ENCODE measurements around the gene NOX3.
"Not testable (repeated sequence)": the region's sequence is repeated elsewhere in the genome, so short reads cannot be mapped to it uniquely, and the experiment has no call there.

Gene NOX3

DNA sequence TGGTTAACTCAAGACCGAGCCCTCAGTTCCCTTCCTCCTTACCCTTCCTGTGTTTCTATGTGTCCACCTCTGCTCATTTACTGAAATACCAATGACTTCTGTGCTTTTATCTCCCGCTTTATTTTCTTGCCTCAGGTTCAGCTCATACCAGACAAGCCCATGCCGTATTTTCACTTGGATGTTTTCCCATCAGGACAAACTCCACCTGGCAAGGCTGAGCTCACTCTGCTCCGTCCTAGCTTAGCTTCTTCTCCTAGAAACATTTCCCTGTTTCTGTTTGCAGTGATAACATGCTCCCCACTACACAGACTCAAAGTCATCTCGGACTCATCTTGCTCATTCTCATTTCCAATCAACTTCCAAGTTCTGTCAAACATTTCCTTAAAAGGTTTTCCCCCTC lies 84.4 kb downstream of the NOX3 start:
- no peak for DNase-seq (ENCODE audit: low spot score)

DNA sequence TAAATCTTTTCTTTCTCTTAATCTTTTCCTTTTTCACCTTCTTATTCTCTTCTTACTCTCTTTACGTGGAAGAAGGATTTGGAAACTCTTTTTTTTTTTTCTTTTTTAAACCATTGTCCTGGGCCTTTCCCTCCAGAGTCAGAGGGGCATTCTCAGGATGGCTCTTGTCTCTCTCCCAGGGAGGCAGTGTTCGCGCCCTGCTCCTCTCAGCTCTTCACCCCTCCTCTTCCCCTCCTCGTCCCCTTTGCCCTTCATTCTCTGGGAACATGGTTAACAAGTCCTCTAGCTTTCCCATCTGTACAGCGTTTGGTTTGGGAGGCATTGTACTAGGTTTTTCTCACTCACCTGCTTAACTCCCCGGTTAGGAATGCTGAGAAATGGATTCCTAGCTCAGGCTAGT lies 89.3 kb downstream of the NOX3 start:
- DNase-seq (ENCODE audit: low spot score) = no peak

DNA sequence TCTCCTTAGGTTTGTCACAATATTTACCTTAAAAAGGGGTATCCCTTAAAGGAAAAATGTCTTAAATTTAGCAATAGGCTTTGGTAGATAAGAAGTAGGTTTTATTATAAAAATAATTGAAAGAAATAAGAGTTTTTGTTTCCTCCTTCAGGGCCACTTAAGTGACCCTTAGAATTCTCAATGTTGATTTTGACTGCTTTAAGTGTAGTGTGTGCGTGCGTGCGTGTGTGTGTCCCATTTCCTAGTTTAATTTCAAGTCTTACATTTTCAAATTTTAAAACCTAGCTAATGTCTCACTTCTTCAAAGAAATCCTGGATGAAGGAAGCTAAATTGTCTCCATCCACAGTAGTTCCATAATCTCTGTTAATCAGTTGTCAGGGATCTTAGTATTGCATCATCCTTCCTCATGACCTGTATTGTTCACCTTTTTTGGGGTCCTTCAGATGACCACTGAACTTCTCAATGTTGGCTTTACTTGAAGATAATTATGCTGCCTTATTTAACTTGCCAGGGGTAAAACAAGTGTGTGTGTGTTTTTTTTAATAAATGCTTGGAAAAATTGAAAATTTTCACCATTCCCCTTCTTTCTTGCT lies 90.7 kb downstream of the NOX3 start:
- DNase-seq (ENCODE audit: low spot score) = no peak

DNA sequence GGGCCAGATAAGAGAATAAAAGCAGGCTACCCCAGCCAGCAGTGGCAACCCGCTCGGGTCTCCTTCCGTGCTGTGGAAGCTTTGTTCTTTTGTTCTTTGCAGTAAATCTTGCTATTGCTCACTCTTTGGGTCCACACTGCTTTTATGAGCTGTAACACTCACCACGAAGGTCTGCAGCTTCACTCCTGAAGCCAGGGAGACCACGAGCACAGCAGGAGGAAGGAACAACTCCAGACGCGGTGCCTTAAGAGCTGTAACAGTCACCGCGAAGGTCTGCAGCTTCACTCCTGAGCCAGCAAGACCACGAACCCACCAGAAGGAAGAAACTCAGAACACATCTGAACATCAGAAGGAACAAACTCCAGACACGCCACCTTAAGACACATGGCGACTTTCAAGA lies 91.6 kb downstream of the NOX3 start:
- not testable (repeated sequence) for DNase-seq (ENCODE audit: low spot score)

DNA sequence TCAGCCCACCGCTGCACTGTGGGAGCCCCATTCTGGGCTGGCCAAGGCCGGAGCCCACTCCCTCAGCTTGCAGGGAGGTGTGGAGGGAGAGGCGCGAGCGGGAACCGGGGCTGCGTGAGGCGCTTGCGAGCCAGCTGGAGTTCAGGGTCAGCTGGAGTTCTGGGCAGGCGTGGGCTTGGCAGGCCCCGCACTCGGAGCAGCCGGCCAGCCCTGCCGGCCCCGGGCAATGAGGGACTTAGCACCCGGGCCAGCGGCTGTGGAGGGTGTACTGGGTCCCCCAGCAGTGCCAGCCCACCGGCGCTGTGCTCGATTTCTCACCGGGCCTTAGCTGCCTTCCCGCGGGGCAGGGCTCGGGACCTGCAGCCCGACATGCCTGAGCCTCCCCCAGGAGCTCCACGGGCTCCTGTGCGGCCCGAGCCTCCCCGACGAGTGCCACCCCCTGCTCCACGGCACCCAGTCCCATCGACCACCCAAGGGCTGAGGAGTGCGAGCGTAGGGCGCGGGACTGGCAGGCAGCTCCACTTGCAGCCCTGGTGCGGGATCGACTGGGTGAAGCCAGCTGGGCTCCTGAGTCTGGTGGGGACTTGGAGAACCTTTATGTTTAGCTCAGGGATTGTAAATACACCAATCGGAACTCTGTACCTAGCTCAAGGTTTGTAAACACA lies 92.5 kb downstream of the NOX3 start:
- DNase-seq (ENCODE audit: low spot score) = not testable (repeated sequence)

DNA sequence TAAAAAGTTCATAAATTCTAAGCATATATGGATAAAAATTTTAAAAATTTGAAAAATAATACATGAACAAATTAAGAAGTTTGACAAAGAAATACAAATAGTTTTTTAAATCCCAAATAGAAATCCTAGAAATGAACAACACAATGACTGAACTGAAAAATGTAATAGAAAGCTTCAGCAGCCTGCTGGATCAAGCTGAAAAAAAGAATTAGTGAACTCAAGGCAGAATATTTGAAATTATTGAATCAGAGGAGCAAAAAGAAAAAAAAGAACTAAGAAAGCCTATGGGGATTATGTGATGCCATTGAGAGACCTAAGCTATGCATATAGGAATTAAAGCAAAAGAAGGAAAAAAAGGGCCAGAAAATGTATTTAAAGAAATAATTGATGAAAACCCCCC lies 101.5 kb downstream of the NOX3 start:
- no peak for DNase-seq (ENCODE audit: low spot score)

DNA sequence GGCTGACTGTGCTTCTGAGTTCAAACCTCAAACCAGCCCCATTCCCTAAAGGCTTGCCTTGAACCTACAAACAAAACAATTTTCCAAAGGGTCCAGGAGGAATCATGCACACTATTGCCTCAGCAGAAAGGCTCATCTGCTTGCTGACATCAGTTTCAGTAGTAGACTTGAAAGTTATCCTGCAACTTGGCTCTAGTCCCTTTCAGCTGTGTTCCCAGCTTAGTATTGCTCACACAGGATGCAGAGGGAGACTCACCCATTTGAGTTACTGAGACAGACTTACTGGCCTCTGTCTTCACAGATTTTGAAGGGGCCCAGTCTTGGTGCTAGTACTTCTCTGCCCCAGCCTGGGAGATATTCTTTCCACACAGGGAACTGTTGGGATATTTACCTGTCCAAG lies 102.8 kb downstream of the NOX3 start:
- DNase-seq (ENCODE audit: low spot score) = no peak

DNA sequence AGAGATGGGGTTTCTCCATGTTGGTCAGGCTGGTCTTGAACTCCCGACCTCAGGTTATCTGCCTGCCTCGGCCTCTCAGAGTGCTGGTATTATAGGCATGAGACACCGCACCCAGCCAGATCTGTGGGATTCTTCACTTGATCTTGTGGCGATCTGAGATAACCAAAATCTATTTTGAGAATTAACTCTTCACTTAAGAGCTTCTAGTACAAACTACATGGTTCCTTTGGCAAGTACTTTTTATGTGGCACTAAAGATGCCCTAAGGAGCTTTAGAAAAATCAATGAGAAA lies 103.6 kb downstream of the NOX3 start:
- DNase-seq (ENCODE audit: low spot score) = no peak

DNA sequence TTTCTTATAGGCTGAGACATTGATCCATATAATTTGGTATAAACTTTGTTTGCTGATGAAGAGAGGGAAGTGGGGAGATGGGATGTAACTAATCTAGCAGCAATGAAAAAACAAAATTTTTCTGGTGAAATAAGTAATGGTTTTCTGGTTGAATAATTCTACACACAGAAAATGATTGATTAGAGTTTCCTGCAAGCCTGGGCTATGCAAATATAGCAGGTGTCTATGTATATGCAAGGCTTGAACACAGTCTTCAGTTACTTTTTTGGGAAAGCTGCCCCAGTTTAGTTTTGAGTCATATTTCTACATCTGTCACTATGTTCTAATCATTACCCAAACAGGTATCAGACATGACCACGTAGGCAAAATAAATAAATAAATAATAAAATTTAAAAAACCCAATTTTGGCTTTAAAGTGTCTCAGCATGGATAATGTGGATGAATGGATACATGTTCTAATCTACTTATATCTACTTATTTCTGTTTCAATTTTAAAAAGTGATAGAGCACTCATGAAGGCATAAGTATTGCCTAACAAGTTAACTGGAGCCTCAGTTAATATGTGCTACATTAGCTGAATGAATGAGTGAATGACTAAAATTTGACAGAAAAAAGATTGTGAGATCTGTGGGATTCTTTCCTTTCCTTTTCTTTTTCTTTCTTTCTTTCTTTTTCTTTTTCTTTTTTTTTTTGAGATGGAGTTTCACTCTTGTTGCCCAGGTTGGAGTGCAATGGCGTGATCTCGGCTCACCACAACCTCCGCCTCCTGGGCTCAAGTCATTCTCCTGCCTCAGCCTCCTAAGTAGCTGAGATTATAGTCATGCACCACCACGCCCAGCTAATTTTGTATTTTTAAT lies 104.1 kb downstream of the NOX3 start:
- DNase-seq (ENCODE audit: low spot score) = no peak

DNA sequence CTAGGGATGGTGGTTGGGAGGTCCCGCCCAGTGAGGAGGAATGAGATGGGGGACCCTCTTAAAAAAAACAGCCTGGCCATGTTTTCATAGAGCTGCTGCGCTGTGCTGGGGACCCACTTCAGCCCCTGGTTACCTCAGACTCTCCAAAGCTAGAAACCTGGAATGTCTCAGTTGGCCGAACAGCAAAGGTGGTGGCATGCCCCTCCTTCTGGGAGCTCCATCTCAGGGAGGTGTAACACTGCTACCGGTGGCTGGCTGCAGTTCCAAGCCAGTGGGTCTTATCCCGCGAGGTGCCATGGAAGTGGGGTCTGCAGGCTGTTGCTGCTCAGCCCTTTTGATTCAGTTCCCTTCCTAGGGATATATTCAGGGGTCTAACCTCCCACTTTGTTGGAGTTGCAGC lies 105.7 kb downstream of the NOX3 start:
- DNase-seq (ENCODE audit: low spot score) = no peak

DNA sequence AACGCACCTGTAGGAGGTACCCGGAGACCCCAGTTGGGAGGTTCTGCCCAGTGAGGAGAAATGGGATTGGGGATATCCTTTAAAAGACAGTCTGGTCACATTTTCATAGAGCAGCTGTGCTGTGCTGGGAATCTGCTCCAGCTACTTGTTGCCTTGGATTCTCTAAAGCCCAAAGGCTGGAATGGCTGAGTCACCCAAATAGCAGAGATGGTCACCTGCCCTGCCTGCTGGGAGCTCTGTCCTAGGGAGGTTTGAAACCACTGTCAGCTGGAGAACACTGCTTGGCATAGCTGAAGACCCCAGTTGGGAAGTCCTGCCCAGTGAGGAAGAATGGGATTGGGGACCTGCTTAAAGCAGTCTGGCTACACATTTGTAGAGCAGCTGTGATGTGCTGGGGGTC lies 106.5 kb downstream of the NOX3 start:
- no peak for DNase-seq (ENCODE audit: low spot score)

DNA sequence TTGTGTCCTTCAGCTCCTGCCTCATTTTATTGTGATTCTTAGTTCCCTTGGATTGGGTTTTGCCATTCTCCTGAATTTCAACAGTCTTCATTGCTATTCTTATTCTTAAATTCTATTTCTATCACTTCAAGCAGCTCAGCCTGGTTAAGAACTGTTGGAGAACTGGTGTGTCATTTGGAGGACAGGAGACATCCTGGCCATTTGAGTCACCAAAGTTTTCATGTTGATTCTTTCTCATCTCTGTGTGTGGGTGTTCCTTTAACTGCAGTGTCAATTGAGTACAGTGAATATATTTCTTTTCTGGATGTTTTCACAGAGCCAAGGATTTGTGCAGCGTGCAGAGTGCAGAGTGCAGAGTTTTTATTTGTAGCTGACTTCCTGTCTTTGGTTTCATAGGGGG lies 107.8 kb downstream of the NOX3 start:
- DNase-seq (ENCODE audit: low spot score) = no peak

DNA sequence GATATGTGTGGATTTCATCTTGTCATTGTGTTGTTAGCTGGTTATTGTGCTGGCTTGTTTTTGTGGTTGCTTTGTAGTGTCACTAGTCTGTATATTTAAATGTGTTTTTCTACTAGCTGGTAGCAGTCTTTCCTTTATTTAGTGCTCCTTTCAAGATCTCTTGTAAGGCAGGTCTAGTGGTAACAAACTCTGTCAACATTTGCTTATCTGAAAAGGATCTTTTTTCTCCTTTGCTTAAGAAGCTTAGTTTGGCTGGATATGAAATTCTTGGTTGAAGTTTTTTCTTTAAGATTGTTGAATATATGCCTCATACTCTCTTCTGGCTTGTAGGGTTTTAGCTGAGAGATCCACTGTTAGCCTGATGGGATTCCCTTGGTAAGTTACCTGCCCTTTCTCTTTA lies 108.7 kb downstream of the NOX3 start:
- no peak for DNase-seq (ENCODE audit: low spot score)
